A549 treated with AZD9567 at 1 μM for 4 hours (cell line): ENCODE results near the gene RAB35. TPM values are rescaled to one million over a fixed set of nuclear protein-coding genes. Genes with fewer than 3 reads are reported as not detected.

ENCODE experiments used
- total RNA-seq: library from RNA; stranded (reverse); fragments of 200-300 nt; extraction: Qiagen RNA extraction; gene quantifications from 5 replicates; pipeline ENCODE4 v1.2.3, GENCODE V29; 2022; ENCODE audit not compliant: insufficient read depth

RAB35 gene
- 79.9 to 87.6 TPM (median 81.6 TPM) in 5 replicates for total RNA-seq

GRCh38 chr12:120116441-120116791 lies at the start of gene RAB35:
Gene RAB35, minus strand, starts transcription at chr12:120116753. Its CDS starts 103 bp downstream, at chr12:120116650.

Other genes starting within 250 kb of the RAB35 start
- gene CIT, start 239.4 kb downstream of the RAB35 start, total RNA-seq = 9.1 to 14.6 TPM (median 12.3 TPM) in 5 replicates
- 2.1 to 5.7 TPM (median 4.7 TPM) in 5 replicates for gene BICDL1, start 127.5 kb downstream of the RAB35 start, total RNA-seq
- gene GCN1, start 78.0 kb upstream of the RAB35 start, total RNA-seq = 53.4 to 73.4 TPM (median 56.7 TPM) in 5 replicates
- 3,597 to 4,224 TPM (median 3,618 TPM) in 5 replicates for gene RPLP0, start 84.4 kb upstream of the RAB35 start, total RNA-seq
- 178 to 217 TPM (median 192 TPM) in 5 replicates for gene PXN, start 149.0 kb upstream of the RAB35 start, total RNA-seq
- 13.6 TPM in 1 of 5 replicates, not detected in the others for gene RNU4-2, start 175.2 kb upstream of the RAB35 start, total RNA-seq
- gene RNU4-1, start 176.5 kb upstream of the RAB35 start, total RNA-seq = not detected in 5 replicates
- gene SIRT4, start 185.6 kb upstream of the RAB35 start, total RNA-seq = 0.83 to 1.1 TPM (median 0.99 TPM) in 4 of 5 replicates, not detected in the other
- gene PLA2G1B, start 211.0 kb upstream of the RAB35 start, total RNA-seq = not detected in 5 replicates